H9 (cell line): ENCODE measurements around the gene XAGE1A. TPM values are rescaled to one million over a fixed set of nuclear protein-coding genes. Genes with fewer than 3 reads are reported as not detected.

ENCODE experiments used
- total RNA-seq: library from RNA; stranded (reverse); gene quantifications from 2 replicates; pipeline ENCODE4 v1.2.1, GENCODE V29; 2021

Gene XAGE1A
- total RNA-seq, 1 experiment from 2014 or later, result not detected

Other genes starting within 250 kb of the XAGE1A start
- not detected in 2 replicates for gene XAGE2, start 126.8 kb upstream of the XAGE1A start, total RNA-seq
- gene XAGE1B, start 21.3 kb downstream of the XAGE1A start, total RNA-seq, result not detected in 2 replicates
- gene SSX7, start 159.1 kb downstream of the XAGE1A start, total RNA-seq, result not detected in 2 replicates
- gene SSX2, start 211.4 kb downstream of the XAGE1A start, total RNA-seq, result not detected in 2 replicates